GM21423 (cell line): ENCODE data around the gene CMIP.
"Not testable (repeated sequence)": the region's sequence is repeated elsewhere in the genome, so short reads cannot be mapped to it uniquely, and the experiment has no call there.

Experiments used
- ATAC-seq: cut with Tn5 transposase; IDR thresholded peaks from one replicate; pipeline ENCODE4 v1.9.1; 2021; ENCODE audit warnings: mild to moderate bottlenecking, moderate library complexity; ENCODE audit not compliant: unreplicated experiment

Gene CMIP

DNA sequence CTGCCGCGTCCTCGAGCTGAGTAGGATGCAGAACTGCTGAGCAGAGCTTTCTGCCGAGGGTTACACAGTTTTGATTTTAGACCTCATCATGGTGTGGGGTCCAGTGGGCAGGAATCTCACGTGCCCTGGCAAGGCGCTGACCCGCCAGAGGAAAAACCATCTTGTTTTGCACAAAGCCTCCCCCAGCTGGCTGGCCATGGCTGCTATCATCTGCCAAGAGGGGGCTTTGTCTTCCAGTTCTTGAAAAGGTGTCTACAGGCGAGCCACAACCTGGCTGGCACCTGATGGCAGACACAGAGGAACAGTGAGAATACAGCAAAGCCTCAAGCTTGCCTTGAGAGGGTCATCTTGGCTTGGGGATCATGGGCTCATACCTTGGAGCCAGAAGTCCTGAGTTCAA lies 118.3 kb downstream of the CMIP start:
- ATAC-seq = no peak

DNA sequence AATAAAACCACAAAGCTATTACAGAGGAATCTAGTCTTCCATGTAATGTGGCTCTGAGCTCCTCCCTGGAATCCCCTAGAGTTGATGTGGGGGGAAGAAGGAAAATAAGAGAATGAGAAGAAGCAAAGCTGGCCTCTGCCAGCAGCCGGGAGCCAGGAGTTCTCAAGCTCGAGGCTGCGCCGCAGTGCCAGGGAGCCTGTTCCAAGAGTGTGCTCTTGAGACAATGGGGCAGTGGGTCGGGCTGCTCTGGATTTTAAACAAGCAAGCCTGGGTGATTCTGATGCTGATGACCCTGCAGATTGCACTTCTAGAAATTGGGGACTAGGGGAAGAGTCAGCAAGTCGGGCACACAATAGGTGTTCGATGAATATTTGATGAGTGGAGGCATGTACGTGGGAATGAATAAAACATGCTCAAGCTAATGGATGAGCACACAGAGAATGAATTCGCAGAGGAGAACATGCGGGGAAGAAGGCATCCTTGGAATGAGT lies 119.9 kb downstream of the CMIP start:
- ATAC-seq = no peak

DNA sequence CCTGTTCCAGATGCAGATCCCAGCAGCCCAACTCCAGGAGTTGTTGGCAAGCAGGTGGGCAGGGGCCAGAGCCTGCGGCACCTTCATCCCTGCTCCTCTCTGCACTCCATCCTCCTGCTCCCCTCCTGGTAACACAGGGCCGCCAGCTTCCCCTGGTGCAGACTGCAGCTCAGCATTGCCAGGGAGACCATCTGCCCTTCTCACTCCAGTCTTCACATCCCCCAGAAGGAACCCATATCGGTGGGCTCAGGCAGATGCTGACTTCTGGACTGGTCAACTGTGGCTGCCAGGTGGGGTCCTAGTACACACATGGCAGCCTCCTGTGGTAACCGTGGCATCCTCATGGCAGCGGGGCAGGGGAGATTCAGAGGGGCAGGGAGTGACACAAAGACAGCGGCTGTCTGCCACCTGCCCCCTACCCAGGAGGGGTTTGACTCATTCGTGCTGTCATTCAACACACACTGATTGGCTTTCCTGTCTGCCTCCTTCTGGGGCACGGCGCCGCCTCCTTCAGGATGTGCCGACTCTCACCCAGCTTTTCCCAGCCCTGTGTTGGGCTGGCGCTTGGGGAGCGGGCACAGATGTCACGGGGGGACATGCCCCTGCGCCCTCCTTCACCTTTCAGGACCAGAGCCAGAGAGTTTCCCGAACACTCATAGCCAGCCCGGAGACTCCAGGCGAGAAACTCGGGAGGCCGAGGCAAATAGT lies 120.9 kb downstream of the CMIP start:
- no peak for ATAC-seq

DNA sequence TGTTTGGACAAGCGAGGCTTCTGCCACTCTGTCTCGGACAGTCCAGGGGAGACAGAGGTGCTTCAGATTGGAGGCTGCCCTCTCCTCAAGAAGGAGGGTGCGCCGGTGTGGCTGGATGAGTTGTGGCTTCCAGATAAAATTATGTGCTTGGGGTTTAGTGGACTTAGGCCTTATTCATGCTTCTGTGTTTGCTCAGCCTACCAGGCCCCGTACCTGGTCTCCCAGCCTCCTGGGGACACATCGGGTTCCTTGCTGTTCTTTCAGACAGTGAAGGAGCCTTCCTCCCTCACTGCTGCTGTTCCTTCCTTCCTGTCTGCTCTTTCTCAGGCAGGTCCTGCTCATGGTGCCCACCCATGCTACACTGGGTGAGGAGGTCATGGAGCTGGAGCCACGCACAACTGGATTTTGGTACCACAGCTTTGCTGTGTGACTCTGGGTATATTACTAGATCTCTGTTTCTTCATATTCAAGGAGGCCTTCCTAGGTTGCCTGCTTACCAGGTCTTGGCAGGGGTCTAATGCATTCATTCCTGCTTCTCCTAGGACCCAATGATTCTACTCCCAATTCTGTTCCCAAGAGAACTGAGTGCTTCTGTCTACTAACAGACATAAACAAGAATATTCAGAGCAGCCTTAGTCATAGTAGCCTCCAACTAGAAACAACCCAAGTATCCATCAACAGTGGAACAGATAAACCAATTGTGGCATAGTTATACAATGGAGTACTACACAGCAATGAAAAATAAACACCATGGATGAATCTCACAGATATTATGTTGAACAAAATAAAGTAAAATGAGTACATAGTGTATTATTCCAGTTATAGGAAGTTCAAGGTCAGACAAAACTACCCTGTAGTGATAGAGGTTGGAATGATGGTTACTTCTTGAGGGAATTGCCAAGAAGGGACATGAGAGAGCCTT lies 121.7 kb downstream of the CMIP start:
- no peak for ATAC-seq

DNA sequence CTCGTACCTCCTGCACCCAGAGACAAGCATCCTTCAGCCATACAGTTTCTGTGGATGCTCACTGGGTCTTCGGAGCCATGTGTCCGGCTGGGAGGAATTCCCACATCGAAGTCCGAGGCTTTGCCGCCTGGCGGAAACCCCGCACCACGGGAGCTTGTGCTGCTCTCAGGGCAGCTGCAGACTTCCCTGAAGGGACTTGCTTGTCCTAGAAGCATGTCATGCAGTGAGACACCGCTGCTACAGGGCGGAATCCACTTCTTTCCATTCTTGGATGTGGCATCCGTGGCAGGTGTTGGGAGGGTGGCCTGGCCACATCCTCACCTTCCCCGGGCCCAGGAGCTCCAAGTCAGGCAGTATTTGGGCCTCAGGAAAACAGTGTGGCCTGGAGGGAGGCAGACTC lies 122.5 kb downstream of the CMIP start:
- ATAC-seq = no peak

DNA sequence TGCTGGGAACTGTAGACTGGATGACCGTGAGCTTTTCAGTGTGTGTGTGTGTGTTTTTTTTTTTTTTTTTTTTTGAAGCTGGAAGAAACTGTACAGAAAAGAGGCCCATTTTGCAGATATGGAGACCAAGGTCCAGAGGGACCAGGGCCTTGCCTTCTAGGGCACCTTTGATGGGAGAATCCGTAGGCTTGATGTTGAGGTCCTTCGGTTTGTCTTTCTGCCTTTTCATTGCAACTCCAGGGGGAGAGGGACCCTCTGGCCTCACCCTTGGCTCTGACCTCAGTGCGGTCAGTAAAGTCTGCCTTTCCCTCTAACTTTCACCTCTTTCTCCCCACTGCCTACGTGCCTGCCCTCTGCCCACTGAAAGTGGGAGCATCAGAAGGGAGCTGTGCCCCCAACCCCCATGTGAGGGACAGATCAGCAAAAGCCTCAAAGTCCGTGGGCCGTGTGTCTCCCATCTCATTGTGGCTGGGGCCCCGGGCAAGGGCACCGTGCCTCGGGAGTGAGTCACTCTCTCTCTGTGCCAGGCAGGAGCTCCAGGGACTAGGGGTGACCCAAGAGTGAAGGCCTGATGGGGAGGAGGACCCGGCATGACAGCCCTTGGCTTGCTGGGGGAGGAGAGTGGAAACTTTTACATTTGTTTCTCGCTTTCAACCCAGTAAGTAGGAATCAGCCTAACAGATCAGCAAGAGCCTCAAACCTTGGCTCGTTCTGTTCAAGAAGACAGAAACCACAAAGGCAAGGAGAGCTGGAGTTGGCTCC lies 123.6 kb downstream of the CMIP start:
- ATAC-seq = no peak

DNA sequence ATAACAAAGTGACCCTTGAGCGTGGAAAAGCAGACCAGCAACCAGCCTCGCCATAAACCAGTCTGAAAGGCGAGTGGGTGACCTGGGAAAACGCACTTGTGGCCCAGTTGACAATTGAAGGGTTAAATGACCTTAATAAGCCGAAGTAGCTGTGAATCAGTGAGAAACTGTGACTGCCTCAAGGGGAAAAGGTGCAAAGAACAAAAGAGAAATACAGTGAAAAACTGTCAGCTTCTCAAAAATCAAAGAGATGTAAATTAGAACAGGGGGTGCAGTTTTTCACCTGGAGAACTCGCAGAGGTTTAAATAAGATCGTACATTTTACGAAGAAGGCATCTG lies 124.1 kb downstream of the CMIP start:
- ATAC-seq = no peak

DNA sequence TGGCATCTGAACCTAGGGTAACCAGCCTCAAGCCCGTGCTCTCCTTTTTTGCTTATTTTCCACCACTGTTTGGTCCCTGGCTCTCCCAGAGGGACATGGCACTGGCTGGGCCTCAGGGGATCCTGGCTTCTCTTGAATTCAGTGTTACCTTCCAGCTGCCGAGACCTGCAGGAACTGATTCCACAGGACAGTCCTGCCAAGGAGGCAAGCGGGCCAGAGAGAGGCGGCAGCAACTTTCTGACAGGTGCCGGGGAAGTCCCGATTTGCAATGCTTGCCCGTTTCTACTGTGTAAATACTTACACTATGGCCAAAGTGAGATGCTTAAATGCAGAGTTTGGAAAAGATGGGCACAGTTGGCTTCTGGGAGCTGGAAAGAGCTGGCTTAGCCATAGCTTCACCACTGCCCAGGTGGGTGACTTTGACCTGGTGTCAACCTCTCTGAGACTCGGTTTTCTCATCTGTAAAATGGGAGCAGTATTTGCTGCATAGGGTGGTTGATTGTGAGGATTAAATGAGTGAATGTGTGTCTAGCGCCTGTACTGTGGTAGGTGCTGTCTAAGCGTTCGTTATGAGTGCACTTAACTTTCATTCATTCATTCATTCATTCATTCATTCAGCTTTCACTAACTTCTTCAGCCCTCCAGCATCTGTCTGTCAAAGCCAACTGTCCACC lies 124.9 kb downstream of the CMIP start:
- ATAC-seq = no peak

DNA sequence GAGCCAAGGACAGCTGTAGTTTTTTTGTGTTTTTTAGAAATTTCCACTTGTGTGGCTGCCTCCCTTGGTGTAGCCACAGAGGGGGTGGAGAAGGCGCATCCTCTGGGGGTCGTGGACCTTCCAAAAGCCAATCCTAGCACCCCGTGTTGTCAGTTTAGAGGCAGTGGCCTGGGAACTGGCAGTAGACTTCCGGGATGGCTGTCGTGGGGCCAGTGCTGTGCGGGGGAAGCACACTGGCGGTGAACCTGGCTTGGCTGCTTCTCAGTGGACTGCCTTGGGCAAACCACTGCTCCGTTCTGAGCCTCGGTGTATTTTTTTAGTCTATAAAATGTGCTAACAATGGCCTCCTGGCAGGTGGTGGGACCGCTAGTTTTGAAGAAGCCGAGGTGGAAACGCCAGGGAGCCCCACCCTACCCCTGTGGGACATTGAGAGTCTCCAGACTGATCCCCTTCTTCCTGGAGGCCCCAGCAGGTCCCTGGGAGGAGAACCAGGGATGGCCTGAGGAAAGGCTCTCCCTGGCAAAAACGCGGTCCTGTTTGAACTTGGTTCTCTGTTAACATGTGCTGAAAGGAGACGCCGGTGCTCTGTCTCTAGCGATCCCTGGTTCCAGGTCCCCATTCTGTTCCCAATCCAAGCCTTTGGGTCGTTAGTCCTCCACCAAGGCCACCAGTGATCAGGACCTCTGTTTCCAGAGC lies 125.7 kb downstream of the CMIP start:
- ATAC-seq = no peak

DNA sequence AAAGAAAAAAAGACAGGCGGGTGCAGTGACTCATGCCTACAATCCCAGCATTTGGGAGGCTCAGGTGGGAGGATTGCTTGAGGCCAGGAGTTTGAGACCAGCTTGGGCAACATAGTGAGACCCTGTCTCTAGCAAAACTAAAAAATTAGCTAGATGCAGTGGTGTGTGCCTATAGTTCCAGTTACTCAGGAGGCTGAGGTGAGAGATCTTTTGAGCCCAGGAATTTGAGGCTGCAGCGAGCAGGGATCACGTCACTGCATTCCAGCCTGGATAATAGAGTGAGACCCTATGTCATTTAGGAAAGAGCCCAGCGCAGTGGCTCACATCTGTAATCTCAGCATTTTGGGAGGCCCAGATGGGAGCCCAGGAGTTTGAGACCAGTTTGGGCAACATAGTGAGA lies 126.6 kb downstream of the CMIP start:
- ATAC-seq = no peak

DNA sequence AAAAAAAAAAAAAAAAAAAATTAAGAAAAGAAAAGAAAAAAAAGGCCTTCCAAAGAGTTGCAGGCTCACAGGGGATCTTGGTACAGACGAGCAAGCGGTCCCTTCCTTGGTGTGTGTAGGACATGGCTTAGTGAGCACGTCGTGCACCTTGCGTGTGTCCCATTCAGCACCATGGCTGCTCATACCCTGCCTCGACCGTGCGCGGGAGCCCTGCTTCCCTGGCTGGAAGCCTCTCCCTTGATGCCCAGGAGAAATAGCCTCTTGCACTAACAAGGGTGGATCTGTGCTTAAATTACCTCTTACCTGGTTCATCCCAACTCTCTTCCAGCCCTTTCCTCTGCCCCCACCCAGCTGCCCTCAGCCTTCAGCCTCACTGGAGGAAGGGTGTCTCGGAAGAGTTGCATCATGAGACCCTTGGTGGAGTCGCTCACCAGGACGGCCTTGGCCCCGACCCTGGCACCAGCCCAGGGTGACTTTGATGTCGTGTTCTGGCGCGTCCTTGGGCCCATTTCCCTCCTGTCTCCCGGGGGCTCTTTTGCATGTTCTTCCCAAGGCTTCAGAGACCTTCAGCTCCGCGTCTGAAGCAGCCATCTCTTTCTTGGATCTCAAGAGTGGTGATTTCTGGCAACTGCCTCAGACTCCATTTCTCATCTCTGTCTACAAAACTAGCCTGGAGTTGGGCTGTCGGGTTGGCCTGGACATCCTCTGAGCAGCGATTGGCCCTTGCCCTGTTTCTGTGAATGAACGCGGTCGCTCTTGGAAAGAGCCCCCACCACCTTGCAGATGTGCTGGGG lies 127.2 kb downstream of the CMIP start:
- no peak for ATAC-seq

DNA sequence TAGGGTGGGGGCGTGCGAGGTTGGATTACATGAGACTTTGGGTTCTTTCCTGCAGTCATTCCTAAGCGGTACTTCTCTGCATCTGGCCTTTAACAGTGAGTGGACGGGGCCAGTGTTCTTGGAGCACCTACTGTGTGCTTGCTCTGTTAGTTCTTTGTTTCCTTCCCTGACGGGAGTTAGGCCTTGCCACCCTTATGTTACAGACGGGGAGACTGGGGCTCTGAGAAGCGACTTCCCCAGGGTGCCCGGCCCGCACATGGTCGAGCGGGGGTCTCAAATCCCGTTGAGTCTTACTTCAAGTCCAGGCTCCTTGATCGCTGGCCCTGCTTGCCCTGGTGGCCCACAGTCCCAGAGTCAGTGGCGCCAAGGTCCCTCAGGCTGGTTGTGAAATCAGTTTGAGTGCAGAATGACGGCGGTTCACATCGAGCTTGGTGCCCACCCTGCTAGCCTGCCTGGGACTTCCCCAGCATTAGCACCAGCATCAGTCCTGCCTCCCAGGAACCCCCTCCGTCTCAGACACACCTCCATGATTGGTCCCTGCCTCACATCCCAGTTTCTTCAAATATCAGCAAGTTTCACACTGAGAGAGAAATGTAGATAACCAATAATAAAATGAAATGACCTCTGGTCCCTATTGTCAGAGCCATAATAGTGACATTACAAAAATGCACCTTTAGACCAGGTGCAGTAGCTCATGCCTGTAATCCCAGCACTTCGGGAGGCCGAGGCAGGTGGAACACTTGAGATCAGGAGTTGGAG lies 128.0 kb downstream of the CMIP start:
- no peak for ATAC-seq

DNA sequence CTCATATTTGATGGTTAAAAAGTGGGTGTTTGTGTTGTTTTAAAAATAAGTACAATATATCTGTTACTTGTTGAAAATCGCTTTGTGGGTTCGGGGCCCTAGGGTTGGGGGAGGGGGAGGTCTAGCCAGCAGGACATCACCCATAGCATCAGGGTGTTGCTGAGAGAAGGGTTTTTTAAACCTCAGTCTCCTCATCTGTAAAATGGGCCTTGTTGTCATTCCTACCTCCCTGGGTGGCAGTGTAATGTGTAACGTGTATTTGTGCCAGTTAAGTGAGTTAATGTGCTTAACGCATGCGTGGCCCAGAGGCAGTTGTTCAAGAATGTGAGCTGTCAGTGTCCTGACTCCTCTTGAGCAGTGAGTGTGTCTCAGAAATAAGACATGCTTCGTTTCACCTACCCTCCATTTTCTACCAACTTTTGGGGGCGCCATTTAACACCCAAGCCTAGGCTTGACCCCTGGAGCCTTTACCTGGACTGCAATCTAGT lies 129.0 kb downstream of the CMIP start:
- no peak for ATAC-seq

DNA sequence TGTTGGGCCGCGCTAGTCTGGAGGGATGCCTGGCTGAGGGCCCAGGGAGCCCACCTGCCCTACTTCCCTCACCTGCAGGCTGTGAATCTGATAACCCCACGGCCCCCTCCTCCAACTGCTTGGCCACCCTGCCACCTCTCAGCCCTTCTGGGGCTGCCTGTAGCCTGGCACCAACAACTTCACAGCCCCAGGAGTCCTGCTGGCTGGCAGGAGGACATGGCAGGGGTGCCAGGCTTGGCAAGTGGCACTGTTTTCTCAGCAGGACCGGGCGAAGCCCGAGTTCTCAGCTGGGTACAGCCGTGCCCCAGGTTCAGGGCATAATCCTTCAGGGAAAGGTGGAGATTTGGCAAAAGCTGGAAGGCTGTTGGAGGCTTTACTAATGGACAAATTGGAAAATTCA lies 129.6 kb downstream of the CMIP start:
- ATAC-seq = no peak

DNA sequence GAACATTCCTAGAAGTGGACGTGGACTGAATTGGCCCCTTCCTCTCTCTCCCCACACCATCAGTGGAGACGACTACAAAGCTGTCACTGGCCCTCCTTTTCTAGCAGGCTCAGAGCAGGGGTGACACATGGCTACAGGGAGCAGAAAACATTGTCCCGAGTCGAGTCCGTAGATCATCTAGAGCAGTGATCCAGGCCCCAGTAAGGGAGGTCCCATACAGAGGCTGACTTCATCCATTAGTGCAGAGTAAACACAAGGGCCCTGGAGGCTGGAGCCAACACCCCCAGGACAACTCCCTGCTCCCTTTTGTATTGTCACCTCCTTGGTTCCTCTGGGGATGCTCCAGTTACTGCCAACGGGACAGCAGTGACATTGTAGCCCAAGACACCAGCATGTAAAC lies 130.7 kb downstream of the CMIP start:
- ATAC-seq = no peak

DNA sequence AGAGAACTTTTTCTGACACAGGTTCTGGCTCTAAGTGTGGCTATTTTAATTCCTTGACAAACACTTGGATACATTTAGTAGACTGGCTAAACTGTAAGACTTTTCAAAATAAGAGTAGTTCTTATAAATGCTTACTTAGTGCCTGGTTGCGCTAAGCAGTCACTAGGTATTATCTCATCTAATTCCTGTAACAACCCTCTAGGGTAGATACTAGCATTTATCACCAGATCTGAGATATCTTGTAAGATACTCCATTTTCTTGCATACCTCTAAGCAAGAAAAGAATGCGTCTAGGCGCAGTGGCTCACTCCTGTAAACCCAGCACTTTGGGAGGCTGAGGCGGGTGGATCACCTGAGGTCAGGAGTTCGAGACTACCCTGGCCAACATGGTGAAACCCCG lies 131.2 kb downstream of the CMIP start:
- no peak for ATAC-seq

DNA sequence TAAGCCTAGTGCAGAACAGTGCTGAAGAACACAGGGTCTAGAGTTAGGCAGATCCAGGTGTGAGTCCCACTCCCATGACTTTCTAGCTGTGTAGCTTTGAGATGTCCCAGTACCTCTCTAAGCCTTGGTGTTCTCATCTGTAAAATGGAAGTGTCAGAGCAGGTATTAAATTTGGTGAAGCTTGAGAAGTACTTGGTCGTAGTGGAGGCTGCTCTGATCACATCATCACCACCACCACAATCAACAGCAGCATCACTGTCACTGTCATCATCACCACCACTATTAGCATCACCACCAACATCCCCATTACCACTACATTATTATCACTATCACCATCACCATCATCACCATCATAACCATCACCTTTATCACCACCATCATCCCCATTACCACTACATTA lies 132.1 kb downstream of the CMIP start:
- no peak for ATAC-seq

DNA sequence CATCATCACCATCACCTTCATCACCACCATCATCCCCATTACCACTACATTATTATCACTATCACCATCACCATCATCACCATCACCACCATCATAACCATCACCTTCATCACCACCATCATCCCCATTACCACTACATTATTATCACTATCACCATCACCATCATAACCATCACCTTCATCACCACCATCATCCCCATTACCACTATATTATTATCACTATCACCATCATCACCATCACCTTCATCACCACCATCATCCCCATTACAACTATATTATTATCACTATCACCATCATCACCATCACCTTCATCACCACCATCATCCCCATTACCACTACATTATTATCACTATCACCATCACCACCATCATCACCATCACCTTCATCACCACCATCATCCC lies 132.7 kb downstream of the CMIP start:
- not testable (repeated sequence) for ATAC-seq

DNA sequence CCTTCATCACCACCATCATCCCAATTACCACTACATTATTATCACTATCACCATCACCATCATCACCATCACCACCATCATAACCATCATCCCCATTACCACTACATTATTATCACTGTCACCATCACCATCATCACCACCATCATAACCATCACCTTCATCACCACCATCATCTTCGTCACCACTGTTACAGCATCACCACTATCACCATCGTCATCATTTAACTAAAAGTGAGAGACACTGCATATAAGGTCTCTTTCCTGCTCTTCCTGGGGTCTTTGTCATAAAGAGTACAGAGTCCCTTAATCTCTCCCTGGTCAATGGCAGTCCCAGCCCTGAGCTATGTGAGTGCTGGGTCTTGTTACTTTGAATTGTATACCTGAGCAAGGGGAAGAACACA lies 133.5 kb downstream of the CMIP start:
- ATAC-seq = no peak
